SU-DHL-6 (cell line): ENCODE results near the gene ANTXR1.

Experiments used
- H2AFZ ChIP-seq: fragments of 200-600 bp; sonication (generic); 2 replicates; pipeline ENCODE4 v1.6.1; 2014; ENCODE audit warnings: low read depth, mild to moderate bottlenecking, moderate library complexity, mixed read lengths, antibody characterized with exemption, low read length; ENCODE audit not compliant: severe bottlenecking
- H3F3A ChIP-seq: fragments of 200-600 bp; shearing (Covaris generic); 2 replicates; pipeline ENCODE4 v1.6.0; 2016; ENCODE audit warnings: antibody characterized with exemption, mild to moderate bottlenecking; ENCODE audit not compliant: insufficient read depth
- H3K27ac ChIP-seq: fragments of 200-600 bp; sonication (generic); 2 replicates; pipeline ENCODE4 v1.5.1; 2016; ENCODE audit warnings: low read depth, mild to moderate bottlenecking, low read length, moderate library complexity, mixed read lengths
- H3K27me3 ChIP-seq: fragments of 200-600 bp; sonication (generic), shearing (Covaris generic); 2 replicates; pipeline ENCODE4 v1.6.0; 2014; ENCODE audit warnings: mild to moderate bottlenecking, low read length
- H3K36me3 ChIP-seq: fragments of 200-600 bp; sonication (generic); 2 replicates; pipeline ENCODE4 v1.6.1; 2014; ENCODE audit warnings: mild to moderate bottlenecking, low read length, mixed read lengths
- H3K4me2 ChIP-seq: fragments of 300-600, 200-600 bp; shearing (Covaris generic), sonication (generic); 2 replicates; pipeline ENCODE4 v1.6.0; 2014; ENCODE audit warnings: low read length, low read depth, mild to moderate bottlenecking; ENCODE audit not compliant: poor library complexity, severe bottlenecking
- H3K4me3 ChIP-seq: fragments of 200-600 bp; sonication (generic); 2 replicates; pipeline ENCODE4 v1.5.1; 2014; ENCODE audit warnings: antibody characterized with exemption, low read length, mild to moderate bottlenecking, mixed read lengths; ENCODE audit not compliant: insufficient read depth, poor library complexity, severe bottlenecking
- H3K79me2 ChIP-seq: fragments of 200-600 bp; sonication (generic); 2 replicates; pipeline ENCODE4 v1.6.1; 2014; ENCODE audit warnings: mild to moderate bottlenecking, low read length, moderate library complexity; ENCODE audit not compliant: insufficient read depth
- H3K9ac ChIP-seq: fragments of 200-600 bp; sonication (generic); 2 replicates; pipeline ENCODE4 v1.7.0; 2014; ENCODE audit warnings: mild to moderate bottlenecking, low read length
- H3K9me2 ChIP-seq: fragments of 200-600 bp; sonication (generic); replicated peaks from 2 replicates; pipeline ENCODE4 v1.6.1; 2014; ENCODE audit warnings: low read length; ENCODE audit not compliant: insufficient read depth
- H3K9me3 ChIP-seq: fragments of 200-600 bp; sonication (generic); 2 replicates; pipeline ENCODE4 v1.6.1; 2014; ENCODE audit warnings: low read length, mixed read lengths; ENCODE audit not compliant: insufficient read depth
- H4K20me1 ChIP-seq: fragments of 200-600 bp; sonication (generic); 2 replicates; pipeline ENCODE4 v1.6.1; 2014; ENCODE audit warnings: low read depth, mild to moderate bottlenecking, antibody characterized with exemption, low read length, moderate library complexity, mixed read lengths
- CTCF ChIP-seq: fragments of 200-600 bp; sonication (generic); IDR thresholded peaks from one replicate; pipeline ENCODE4 v1.5.1; 2017; ENCODE audit warnings: antibody characterized with exemption, mild to moderate bottlenecking, low read length, moderate library complexity; ENCODE audit not compliant: insufficient read depth, poor library complexity, severe bottlenecking
- EZH2phosphoT487 ChIP-seq: fragments of 200-600 bp; sonication (generic), shearing (Covaris generic); conservative IDR thresholded peaks from 2 replicates; pipeline ENCODE4 v1.6.1; 2018; ENCODE audit warnings: mild to moderate bottlenecking, antibody characterized with exemption, low read length, moderate library complexity, mixed read lengths

The ANTXR1 gene

GRCh38 chr2:69180227-69180626 lies 167.2 kb downstream of the ANTXR1 start:
- no peak overlapping the region for H3K4me2 ChIP-seq
- H3K27me3 ChIP-seq, result 0 out of 2 replicates have a peak, but pooled peaks cover 3% of the 10 kb centered on the region
- H3K9me3 ChIP-seq, result no peaks in the 10 kb centered on the region
- TF ChIP-seq CTCF (no peak), EZH2phosphoT487 (no peak)
- no peaks in the 10 kb centered on the region for H3F3A ChIP-seq
- H3K9ac ChIP-seq, result no peak overlapping the region
- no peaks in the 10 kb centered on the region for H3K9me2 ChIP-seq
- H3K4me3 ChIP-seq, result no peak overlapping the region
- no peaks in the 10 kb centered on the region for H3K79me2 ChIP-seq
- H3K27ac ChIP-seq, result no peak overlapping the region
- no peaks in the 10 kb centered on the region for H4K20me1 ChIP-seq
- no peak overlapping the region for H2AFZ ChIP-seq
- no peaks in the 10 kb centered on the region for H3K36me3 ChIP-seq

- Histone ChIP-seq H3K9me3 (no peaks in the 10 kb centered on the region), H4K20me1 (no peaks in the 10 kb centered on the region), H3K27ac (no peak overlapping the region), H3K27me3 (0 out of 2 replicates have a peak, but pooled peaks cover 3% of the 10 kb centered on the region), H3K9ac (no peak overlapping the region), H3F3A (no peaks in the 10 kb centered on the region), H3K4me3 (no peak overlapping the region), H2AFZ (no peak overlapping the region), H3K9me2 (no peaks in the 10 kb centered on the region), H3K4me2 (no peak overlapping the region), H3K36me3 (no peaks in the 10 kb centered on the region), H3K79me2 (no peaks in the 10 kb centered on the region)
- TF ChIP-seq EZH2phosphoT487 (no peak), CTCF (no peak)
Observed at GRCh38 chr2:69180974-69181373, 168.0 kb downstream of the ANTXR1 start.

- Histone ChIP-seq H3K9me3 (no peaks in the 10 kb centered on the region), H3K79me2 (no peaks in the 10 kb centered on the region), H3F3A (no peaks in the 10 kb centered on the region), H3K9me2 (no peaks in the 10 kb centered on the region), H3K36me3 (no peaks in the 10 kb centered on the region), H3K27me3 (no peaks in the 10 kb centered on the region), H3K9ac (no peak overlapping the region), H3K4me3 (no peak overlapping the region), H3K4me2 (no peak overlapping the region), H2AFZ (no peak overlapping the region), H4K20me1 (no peaks in the 10 kb centered on the region), H3K27ac (no peak overlapping the region)
- no peak for TF ChIP-seq EZH2phosphoT487
- no peak for TF ChIP-seq CTCF
Observed at GRCh38 chr2:69181806-69182427, 168.9 kb downstream of the ANTXR1 start.
